GM12892 (cell line): Measurements from ENCODE around the gene TYSND1.

Source experiments
- POLR2A ChIP-seq: IDR thresholded peaks from 2 replicates; pipeline ENCODE4 v1.6.1; 2011; ENCODE audit warnings: low read depth, low read length, control low read depth
- POLR2AphosphoS5 ChIP-seq: IDR thresholded peaks from 2 replicates; pipeline ENCODE4 v1.6.1; 2011; ENCODE audit warnings: low read depth, low read length, control low read depth
- TAF1 ChIP-seq: IDR thresholded peaks from 2 replicates; pipeline ENCODE4 v1.6.1; 2011; ENCODE audit warnings: low read depth, mild to moderate bottlenecking, control low read depth, low read length, borderline replicate concordance

DNA sequence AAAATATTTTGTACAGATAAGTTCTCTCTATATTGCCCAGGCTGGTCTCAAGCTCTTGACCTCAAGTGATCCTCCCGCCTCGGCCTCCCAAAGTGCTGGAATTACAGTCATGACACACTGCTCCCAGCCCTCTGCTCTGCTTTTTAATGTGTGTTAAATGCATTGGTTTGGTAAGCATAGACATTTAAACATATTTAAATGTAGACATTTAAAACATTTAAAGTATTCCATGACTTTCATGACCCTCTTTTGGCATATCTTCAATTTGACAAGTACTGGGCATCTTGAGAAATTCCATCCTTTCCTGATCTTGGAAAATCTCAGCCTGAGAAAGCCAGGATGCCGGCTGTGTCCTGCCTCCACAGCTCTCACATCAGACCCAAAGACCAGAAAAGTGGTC, 29.0 kb upstream of the TYSND1 start:
- TF ChIP-seq POLR2A, result no peak
- TF ChIP-seq POLR2AphosphoS5, result no peak
- TF ChIP-seq TAF1, result no peak
